Measurements from ENCODE around the gene ADGRD1.

ADGRD1 gene

GRCh38 chr12:130973109-130973508, 19.4 kb downstream of the ADGRD1 start:
- no peak for DNase-seq (ENCODE audit: low spot score)
- TF ChIP-seq CTCF (IDR thresholded peaks at IDR 0.05; ENCODE audit: extremely low read depth, insufficient read depth, missing control alignments) = no peak
- in situ Hi-C loops (cut with MboI; ENCODE audit: low pct_unique_long_range_greater_than_20kb, low sequenced_read_pairs, unreplicated experiment) = no loop called here

- TF ChIP-seq CTCF (IDR thresholded peaks at IDR 0.05; ENCODE audit: extremely low read depth, insufficient read depth, missing control alignments) = no peak
- DNase-seq (ENCODE audit: low spot score) = no peak
- in situ Hi-C loops (cut with MboI; ENCODE audit: low pct_unique_long_range_greater_than_20kb, low sequenced_read_pairs, unreplicated experiment) = no loop called here
Observed at GRCh38 chr12:130973906-130974305, 20.2 kb downstream of the ADGRD1 start.

GRCh38 chr12:130975116-130975515, 21.4 kb downstream of the ADGRD1 start:
- DNase-seq (ENCODE audit: low spot score) = no peak
- no peak for TF ChIP-seq CTCF (IDR thresholded peaks at IDR 0.05; ENCODE audit: extremely low read depth, insufficient read depth, missing control alignments)
- in situ Hi-C loops (cut with MboI; ENCODE audit: low pct_unique_long_range_greater_than_20kb, low sequenced_read_pairs, unreplicated experiment) = no loop called here

- no peak for TF ChIP-seq CTCF (IDR thresholded peaks at IDR 0.05; ENCODE audit: extremely low read depth, insufficient read depth, missing control alignments)
- DNase-seq (ENCODE audit: low spot score) = no peak
- in situ Hi-C loops (cut with MboI; ENCODE audit: low pct_unique_long_range_greater_than_20kb, low sequenced_read_pairs, unreplicated experiment) = no loop called here
Observed at GRCh38 chr12:130976171-130976720, 22.5 kb downstream of the ADGRD1 start.

- no peak for DNase-seq (ENCODE audit: low spot score)
- in situ Hi-C loops (cut with MboI; ENCODE audit: low pct_unique_long_range_greater_than_20kb, low sequenced_read_pairs, unreplicated experiment) = no loop called here
- TF ChIP-seq CTCF (IDR thresholded peaks at IDR 0.05; ENCODE audit: extremely low read depth, insufficient read depth, missing control alignments) = no peak
Observed at GRCh38 chr12:130977046-130977742, 23.5 kb downstream of the ADGRD1 start.

GRCh38 chr12:130977743-130978095, 24.0 kb downstream of the ADGRD1 start:
- in situ Hi-C loops (cut with MboI; ENCODE audit: low pct_unique_long_range_greater_than_20kb, low sequenced_read_pairs, unreplicated experiment) = no loop called here
- no peak for DNase-seq (ENCODE audit: low spot score)
- TF ChIP-seq CTCF (IDR thresholded peaks at IDR 0.05; ENCODE audit: extremely low read depth, insufficient read depth, missing control alignments) = no peak

Measured in GM13977 (cell line).